ENCODE results near the gene ATP5F1D. TPM values are rescaled to one million over a fixed set of nuclear protein-coding genes. Genes with fewer than 3 reads are reported as not detected.

ATP5F1D gene
- total RNA-seq, 2 donors from 2014 or later, result 144 to 159 TPM

GRCh38 chr19:1248139-1248785 lies 6.7 kb downstream of the ATP5F1D start, which contains the start of gene MIDN:
MIDN (plus strand) TSS chr19:1248583; CDS start chr19:1250297, 1,714 bp downstream.
- H3K9me3 ChIP-seq (ENCODE audit: control insufficient read depth, low read length), result no peaks in the 10 kb centered on the region
- no peaks in the 10 kb centered on the region for H3K9me3 Mint-ChIP-seq
- DNase-seq, result peak; percentile 95

DNA sequence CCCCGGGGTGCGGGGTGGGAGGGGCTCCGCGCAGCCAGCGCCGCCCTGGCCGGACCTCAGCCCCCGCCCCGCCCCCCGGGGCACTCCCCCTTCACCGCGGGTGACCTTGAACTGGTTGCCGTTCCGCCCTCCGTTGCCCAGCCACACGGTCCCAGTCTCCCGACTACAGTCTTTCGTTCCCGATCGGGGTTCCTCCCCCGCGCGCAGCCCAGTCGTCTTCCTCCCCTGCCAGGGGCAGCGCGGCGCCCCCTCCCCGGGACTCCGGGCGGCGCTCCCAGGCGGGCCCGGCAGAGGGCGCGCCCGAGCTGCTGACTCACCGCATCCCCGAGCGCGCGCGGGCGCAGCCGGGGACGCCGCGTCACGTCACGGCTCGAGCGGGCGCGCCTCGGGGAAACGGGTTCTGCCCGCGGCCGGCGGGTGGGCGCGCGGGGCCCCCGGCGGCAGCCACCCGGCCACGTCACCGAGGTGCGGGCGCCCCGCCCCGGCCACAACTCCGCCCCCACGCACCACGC lies 7.3 kb downstream of the ATP5F1D start:
- H3K27ac Mint-ChIP-seq, result peak overlapping the region; percentile 93
- no peaks in the 10 kb centered on the region for H3K9me3 ChIP-seq (ENCODE audit: control insufficient read depth, low read length)
- H3K27ac ChIP-seq (ENCODE audit: low read depth, low read length), result peak overlapping the region; percentile 99
- H3K27me3 Mint-ChIP-seq (ENCODE audit: insufficient read depth), result no peaks in the 10 kb centered on the region
- no peaks in the 10 kb centered on the region for H3K9me3 Mint-ChIP-seq
- peaks cover 2% of the 10 kb centered on the region for H3K4me1 Mint-ChIP-seq
- peaks cover 10% of the 10 kb centered on the region for H3K4me1 ChIP-seq (ENCODE audit: control insufficient read depth, insufficient read depth, low read length)
- H3K9ac ChIP-seq (ENCODE audit: extremely low read depth, low read length, poor library complexity, severe bottlenecking), result peak overlapping the region; percentile 80
- H3K36me3 ChIP-seq (ENCODE audit: control insufficient read depth, insufficient read depth, low read length), result peaks cover 20% of the 10 kb centered on the region
- peak overlapping the region; percentile 87 for H3K4me3 Mint-ChIP-seq
- DNase-seq, result no peak
- peak overlapping the region; percentile 73 for H3K4me3 ChIP-seq (ENCODE audit: low read length)
- H3K27me3 ChIP-seq (ENCODE audit: control insufficient read depth, insufficient read depth, low read length, poor library complexity, severe bottlenecking), result no peaks in the 10 kb centered on the region
- WGBS, 2 experiments (ENCODE audit: insufficient coverage in 1 of 2, insufficient read length in 1 of 2), result 0% methylated on average over 18 to 73 of the region's 74 CpGs
- H3K36me3 Mint-ChIP-seq (ENCODE audit: low read depth), result peaks cover 16% of the 10 kb centered on the region
- TF ChIP-seq, protein P1, sequence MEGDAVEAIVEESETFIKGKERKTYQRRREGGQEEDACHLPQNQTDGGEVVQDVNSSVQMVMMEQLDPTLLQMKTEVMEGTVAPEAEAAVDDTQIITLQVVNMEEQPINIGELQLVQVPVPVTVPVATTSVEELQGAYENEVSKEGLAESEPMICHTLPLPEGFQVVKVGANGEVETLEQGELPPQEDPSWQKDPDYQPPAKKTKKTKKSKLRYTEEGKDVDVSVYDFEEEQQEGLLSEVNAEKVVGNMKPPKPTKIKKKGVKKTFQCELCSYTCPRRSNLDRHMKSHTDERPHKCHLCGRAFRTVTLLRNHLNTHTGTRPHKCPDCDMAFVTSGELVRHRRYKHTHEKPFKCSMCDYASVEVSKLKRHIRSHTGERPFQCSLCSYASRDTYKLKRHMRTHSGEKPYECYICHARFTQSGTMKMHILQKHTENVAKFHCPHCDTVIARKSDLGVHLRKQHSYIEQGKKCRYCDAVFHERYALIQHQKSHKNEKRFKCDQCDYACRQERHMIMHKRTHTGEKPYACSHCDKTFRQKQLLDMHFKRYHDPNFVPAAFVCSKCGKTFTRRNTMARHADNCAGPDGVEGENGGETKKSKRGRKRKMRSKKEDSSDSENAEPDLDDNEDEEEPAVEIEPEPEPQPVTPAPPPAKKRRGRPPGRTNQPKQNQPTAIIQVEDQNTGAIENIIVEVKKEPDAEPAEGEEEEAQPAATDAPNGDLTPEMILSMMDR (conservative IDR thresholded peaks at IDR 0.05), result peak; percentile 83

More at GRCh38 chr19:1248139-1248785, 6.7 kb downstream of the ATP5F1D start, which contains the start of gene MIDN:
- TF ChIP-seq, protein P1 (conservative IDR thresholded peaks at IDR 0.05), result peak; percentile 57
- H3K9ac ChIP-seq (ENCODE audit: extremely low read depth, low read length, poor library complexity, severe bottlenecking), result peak within 1 kb of the TSS; percentile 80
- H3K4me1 Mint-ChIP-seq, result peaks cover 2% of the 10 kb centered on the region
- peak within 1 kb of the TSS; percentile 99 for H3K27ac ChIP-seq (ENCODE audit: low read depth, low read length)
- H3K4me3 ChIP-seq (ENCODE audit: low read length), result peak within 1 kb of the TSS; percentile 73
- H3K27me3 Mint-ChIP-seq (ENCODE audit: insufficient read depth), result no peaks in the 10 kb centered on the region
- H3K4me1 ChIP-seq (ENCODE audit: control insufficient read depth, insufficient read depth, low read length), result peaks cover 6% of the 10 kb centered on the region
- peak within 1 kb of the TSS; percentile 87 for H3K4me3 Mint-ChIP-seq
- H3K27me3 ChIP-seq (ENCODE audit: control insufficient read depth, insufficient read depth, low read length, poor library complexity, severe bottlenecking), result no peaks in the 10 kb centered on the region
- peak within 1 kb of the TSS; percentile 93 for H3K27ac Mint-ChIP-seq
- WGBS, 2 experiments (ENCODE audit: insufficient coverage in 1 of 2, insufficient read length in 1 of 2), result 3 to 5% methylated on average over 17 to 60 of the region's 60 CpGs
- H3K36me3 Mint-ChIP-seq (ENCODE audit: low read depth), result peaks cover 12% of the 10 kb centered on the region
- H3K36me3 ChIP-seq (ENCODE audit: control insufficient read depth, insufficient read depth, low read length), result peaks cover 14% of the 10 kb centered on the region

- H3K9ac ChIP-seq (ENCODE audit: extremely low read depth, low read length, poor library complexity, severe bottlenecking), result peak overlapping the region; percentile 95
- peak overlapping the region; percentile 71 for H3K4me3 ChIP-seq (ENCODE audit: low read length)
- peak; percentile 97 for DNase-seq
- Mint-ChIP-seq H3K36me3 (ENCODE audit: low read depth) (peaks cover 17% of the 10 kb centered on the region), H3K4me1 (peaks cover 2% of the 10 kb centered on the region), H3K27ac (no peak overlapping the region), H3K27me3 (ENCODE audit: insufficient read depth) (no peaks in the 10 kb centered on the region), H3K4me3 (peak overlapping the region; percentile 87), H3K9me3 (no peaks in the 10 kb centered on the region)
- H3K36me3 ChIP-seq (ENCODE audit: control insufficient read depth, insufficient read depth, low read length), result peaks cover 26% of the 10 kb centered on the region
- peaks cover 10% of the 10 kb centered on the region for H3K4me1 ChIP-seq (ENCODE audit: control insufficient read depth, insufficient read depth, low read length)
- H3K27me3 ChIP-seq (ENCODE audit: control insufficient read depth, insufficient read depth, low read length, poor library complexity, severe bottlenecking), result no peaks in the 10 kb centered on the region
- no peaks in the 10 kb centered on the region for H3K9me3 ChIP-seq (ENCODE audit: control insufficient read depth, low read length)
- TF ChIP-seq, protein P1 (conservative IDR thresholded peaks at IDR 0.05), result no peak
- H3K27ac ChIP-seq (ENCODE audit: low read depth, low read length), result peak overlapping the region; percentile 99
- WGBS, 2 experiments (ENCODE audit: insufficient coverage in 1 of 2, insufficient read length in 1 of 2), result 0% methylated on average over 13 to 102 of the region's 102 CpGs
These were observed 7.9 kb downstream of the ATP5F1D start for GRCh38 chr19:1249298-1249989.

Measured in endodermal cell (in vitro differentiated cells).